Measurements from ENCODE around the gene MFSD12. TPM values are rescaled to one million over a fixed set of nuclear protein-coding genes. Genes with fewer than 3 reads are reported as not detected.

Gene MFSD12
- total and polyA plus RNA-seq, 4 experiments from 2014 or later = 45.5 to 136 (median 91.3) TPM

- H3K4me1 Mint-ChIP-seq = peaks cover 0 to 11% (median 4%) of the 10 kb centered on the region in 4 donors
- no peaks in the 10 kb centered on the region for H3K9me3 Mint-ChIP-seq
- peak overlapping the region in 1 of 8 donors; percentile 42 for H3K4me3 Mint-ChIP-seq
- H3K36me3 Mint-ChIP-seq = no peaks in the 10 kb centered on the region
- CTCF ChIA-PET (ENCODE audit: partially characterized antibody) = interaction anchor here (0.7 to 0.8 kb wide), 2 partner anchors 13 to 16 kb away, joined by 3 read pairs; no protein-coding TSS in a partner anchor
- Histone ChIP-seq H3K4me3 (ENCODE audit: low read length in 2 of 2) (peak overlapping the region in 1 of 2 donors; percentile 25), H3K4me1 (ENCODE audit: insufficient read depth, low read length) (peaks cover 26% of the 10 kb centered on the region), H3K27me3 (ENCODE audit: insufficient read depth, low read length) (no peaks in the 10 kb centered on the region), H3K9me3 (ENCODE audit: control insufficient read depth in 1 of 2, low read length in 2 of 2) (no peaks in the 10 kb centered on the region), H3K36me3 (ENCODE audit: insufficient read depth, low read length) (no peaks in the 10 kb centered on the region), H3K27ac (ENCODE audit: low read depth, low read length) (no peak overlapping the region)
- peaks cover 0 to 3% of the 10 kb centered on the region in 2 donors for H3K27me3 Mint-ChIP-seq
- DNase-seq = no peak
- peak overlapping the region in 2 of 7 donors; percentile 43 to 60 for H3K27ac Mint-ChIP-seq
- intact Hi-C loops (cut with micrococcal nuclease) = no loop called here
- POLR2A ChIA-PET (ENCODE audit: partially characterized antibody) = interaction anchor here (0.7 to 1.4 kb wide), 3 partner anchors 13 to 60 kb away, joined by 3 to 4 read pairs (median 3); partner anchors contain the start of gene MFSD12
Observed at GRCh38 chr19:3604227-3604986, 47.0 kb upstream of the MFSD12 start.

GRCh38 chr19:3603121-3603811 is 45.9 kb upstream of the MFSD12 start:
- Histone ChIP-seq H3K27ac (ENCODE audit: low read depth, low read length) (no peak overlapping the region), H3K4me3 (ENCODE audit: low read length in 2 of 2) (no peak overlapping the region), H3K36me3 (ENCODE audit: insufficient read depth, low read length) (no peaks in the 10 kb centered on the region), H3K27me3 (ENCODE audit: insufficient read depth, low read length) (no peaks in the 10 kb centered on the region), H3K4me1 (ENCODE audit: insufficient read depth, low read length) (peaks cover 26% of the 10 kb centered on the region), H3K9me3 (ENCODE audit: control insufficient read depth in 1 of 2, low read length in 2 of 2) (no peaks in the 10 kb centered on the region)
- Mint-ChIP-seq H3K36me3 (no peaks in the 10 kb centered on the region), H3K4me3 (no peak overlapping the region), H3K27me3 (peaks cover 0 to 3% of the 10 kb centered on the region in 2 donors), H3K9me3 (no peaks in the 10 kb centered on the region), H3K27ac (no peak overlapping the region), H3K4me1 (peaks cover 0 to 7% (median 4%) of the 10 kb centered on the region in 4 donors)
- no peak for DNase-seq
- intact Hi-C loops (cut with micrococcal nuclease) = no loop called here
- CTCF ChIA-PET (ENCODE audit: partially characterized antibody) = no interaction called here
- POLR2A ChIA-PET (ENCODE audit: partially characterized antibody) = no interaction called here

- Histone ChIP-seq H3K4me1 (ENCODE audit: insufficient read depth, low read length) (peaks cover 19% of the 10 kb centered on the region), H3K36me3 (ENCODE audit: insufficient read depth, low read length) (no peaks in the 10 kb centered on the region), H3K9me3 (ENCODE audit: control insufficient read depth in 1 of 2, low read length in 2 of 2) (no peaks in the 10 kb centered on the region), H3K27ac (ENCODE audit: low read depth, low read length) (no peak overlapping the region), H3K4me3 (ENCODE audit: low read length in 2 of 2) (no peak overlapping the region), H3K27me3 (ENCODE audit: insufficient read depth, low read length) (no peaks in the 10 kb centered on the region)
- H3K4me3 Mint-ChIP-seq = no peak overlapping the region
- H3K27ac Mint-ChIP-seq = no peak overlapping the region
- ChIA-PET POLR2A (ENCODE audit: partially characterized antibody) (no interaction called here), CTCF (ENCODE audit: partially characterized antibody) (no interaction called here)
- no peaks in the 10 kb centered on the region for H3K4me1 Mint-ChIP-seq
- no peaks in the 10 kb centered on the region for H3K9me3 Mint-ChIP-seq
- intact Hi-C loops (cut with micrococcal nuclease) = no loop called here
- no peak for DNase-seq
- no peaks in the 10 kb centered on the region for H3K36me3 Mint-ChIP-seq
- no peaks in the 10 kb centered on the region for H3K27me3 Mint-ChIP-seq
Observed at GRCh38 chr19:3601021-3601420, 43.6 kb upstream of the MFSD12 start.

- POLR2A ChIA-PET (ENCODE audit: partially characterized antibody) = no interaction called here
- Mint-ChIP-seq H3K9me3 (no peaks in the 10 kb centered on the region), H3K4me3 (no peak overlapping the region), H3K4me1 (no peaks in the 10 kb centered on the region), H3K36me3 (no peaks in the 10 kb centered on the region), H3K27ac (no peak overlapping the region), H3K27me3 (no peaks in the 10 kb centered on the region)
- H3K9me3 ChIP-seq (ENCODE audit: control insufficient read depth in 1 of 2, low read length in 2 of 2) = no peaks in the 10 kb centered on the region
- H3K36me3 ChIP-seq (ENCODE audit: insufficient read depth, low read length) = no peaks in the 10 kb centered on the region
- no peak overlapping the region for H3K27ac ChIP-seq (ENCODE audit: low read depth, low read length)
- no peak for DNase-seq
- intact Hi-C loops (cut with micrococcal nuclease) = no loop called here
- H3K4me1 ChIP-seq (ENCODE audit: insufficient read depth, low read length) = peaks cover 7% of the 10 kb centered on the region
- no peaks in the 10 kb centered on the region for H3K27me3 ChIP-seq (ENCODE audit: insufficient read depth, low read length)
- CTCF ChIA-PET (ENCODE audit: partially characterized antibody) = no interaction called here
- no peak overlapping the region for H3K4me3 ChIP-seq (ENCODE audit: low read length in 2 of 2)
Observed at GRCh38 chr19:3599776-3600187, 42.4 kb upstream of the MFSD12 start.

- Histone ChIP-seq H3K9me3 (ENCODE audit: control insufficient read depth in 1 of 2, low read length in 2 of 2) (no peaks in the 10 kb centered on the region), H3K4me3 (ENCODE audit: low read length in 2 of 2) (no peak overlapping the region), H3K36me3 (ENCODE audit: insufficient read depth, low read length) (no peaks in the 10 kb centered on the region), H3K27ac (ENCODE audit: low read depth, low read length) (no peak overlapping the region), H3K4me1 (ENCODE audit: insufficient read depth, low read length) (no peaks in the 10 kb centered on the region), H3K27me3 (ENCODE audit: insufficient read depth, low read length) (no peaks in the 10 kb centered on the region)
- H3K4me1 Mint-ChIP-seq = no peaks in the 10 kb centered on the region
- CTCF ChIA-PET (ENCODE audit: partially characterized antibody) = interaction anchor here (0.6 kb wide), 1 partner anchor 625 kb away, joined by 3 read pairs; no protein-coding TSS in a partner anchor
- no peaks in the 10 kb centered on the region for H3K27me3 Mint-ChIP-seq
- POLR2A ChIA-PET (ENCODE audit: partially characterized antibody) = no interaction called here
- H3K36me3 Mint-ChIP-seq = no peaks in the 10 kb centered on the region
- H3K4me3 Mint-ChIP-seq = no peak overlapping the region
- DNase-seq = no peak
- H3K27ac Mint-ChIP-seq = no peak overlapping the region
- no peaks in the 10 kb centered on the region for H3K9me3 Mint-ChIP-seq
- intact Hi-C loops (cut with micrococcal nuclease) = no loop called here
Observed at GRCh38 chr19:3595521-3596061, 38.2 kb upstream of the MFSD12 start.

GRCh38 chr19:3593156-3593555 is 35.8 kb upstream of the MFSD12 start:
- no peak overlapping the region for H3K27ac Mint-ChIP-seq
- no peaks in the 10 kb centered on the region for H3K9me3 Mint-ChIP-seq
- intact Hi-C loops (cut with micrococcal nuclease) = no loop called here
- no peak for DNase-seq
- no peak overlapping the region for H3K4me3 Mint-ChIP-seq
- H3K4me1 ChIP-seq (ENCODE audit: insufficient read depth, low read length) = no peaks in the 10 kb centered on the region
- H3K36me3 ChIP-seq (ENCODE audit: insufficient read depth, low read length) = no peaks in the 10 kb centered on the region
- H3K27me3 Mint-ChIP-seq = no peaks in the 10 kb centered on the region
- no peak overlapping the region for H3K27ac ChIP-seq (ENCODE audit: low read depth, low read length)
- no peaks in the 10 kb centered on the region for H3K9me3 ChIP-seq (ENCODE audit: control insufficient read depth in 1 of 2, low read length in 2 of 2)
- CTCF ChIA-PET (ENCODE audit: partially characterized antibody) = interaction anchor here (1.5 kb wide), 1 partner anchor 26 kb away, joined by 3 read pairs; no protein-coding TSS in a partner anchor
- H3K36me3 Mint-ChIP-seq = no peaks in the 10 kb centered on the region
- H3K27me3 ChIP-seq (ENCODE audit: insufficient read depth, low read length) = no peaks in the 10 kb centered on the region
- H3K4me3 ChIP-seq (ENCODE audit: low read length in 2 of 2) = no peak overlapping the region
- POLR2A ChIA-PET (ENCODE audit: partially characterized antibody) = no interaction called here
- no peaks in the 10 kb centered on the region for H3K4me1 Mint-ChIP-seq

GRCh38 chr19:3591876-3592613 is 34.7 kb upstream of the MFSD12 start:
- intact Hi-C loops (cut with micrococcal nuclease) = no loop called here
- H3K27me3 ChIP-seq (ENCODE audit: insufficient read depth, low read length) = no peaks in the 10 kb centered on the region
- ChIA-PET POLR2A (ENCODE audit: partially characterized antibody) (no interaction called here), CTCF (ENCODE audit: partially characterized antibody) (interaction anchor here (1.0 to 2.4 kb wide), 5 partner anchors 10 to 47 kb away, joined by 3 to 9 read pairs (median 5); no protein-coding TSS in a partner anchor)
- Mint-ChIP-seq H3K4me3 (no peak overlapping the region), H3K4me1 (no peaks in the 10 kb centered on the region), H3K36me3 (no peaks in the 10 kb centered on the region), H3K27me3 (no peaks in the 10 kb centered on the region), H3K27ac (no peak overlapping the region), H3K9me3 (no peaks in the 10 kb centered on the region)
- no peaks in the 10 kb centered on the region for H3K9me3 ChIP-seq (ENCODE audit: control insufficient read depth in 1 of 2, low read length in 2 of 2)
- H3K4me3 ChIP-seq (ENCODE audit: low read length in 2 of 2) = no peak overlapping the region
- no peaks in the 10 kb centered on the region for H3K36me3 ChIP-seq (ENCODE audit: insufficient read depth, low read length)
- no peak for DNase-seq
- no peak overlapping the region for H3K27ac ChIP-seq (ENCODE audit: low read depth, low read length)
- H3K4me1 ChIP-seq (ENCODE audit: insufficient read depth, low read length) = no peaks in the 10 kb centered on the region
